Astrocyte of the spinal cord (primary cell): Measurements from ENCODE around the gene CPHXL.
A peak's percentile ranks its signal among the peaks of the same experiment; 100 is the strongest.

Experiments
- DNase-seq: peaks from one replicate; pipeline ENCODE4 v3.0.0; 2011; ENCODE audit warnings: low read depth, low spot score
- H3K4me3 ChIP-seq: 2 replicates; pipeline ENCODE4 v1.5.1; 2011; ENCODE audit warnings: low read depth, mild to moderate bottlenecking, low read length, moderate library complexity
- CTCF ChIP-seq: IDR thresholded peaks from 2 replicates; pipeline ENCODE4 v1.5.1; 2012; ENCODE audit warnings: low read depth, mild to moderate bottlenecking, low read length, inconsistent platforms
- in situ Hi-C: cut with HindIII; loops from 2 replicates; pipeline ENCODE4 v1.10.0; 2017; ENCODE audit warnings: low sequenced_read_pairs

Gene CPHXL

GRCh38 chr16:75726390-75726789, at the start of gene CPHXL:
TSS of gene CPHXL (minus strand) at chr16:75726490. CDS start at chr16:75726442, 48 bp downstream.
- no peak within 1 kb of the TSS for H3K4me3 ChIP-seq
- DNase-seq: no peak
- in situ Hi-C loops: no loop called here
- TF ChIP-seq CTCF: no peak

DNA sequence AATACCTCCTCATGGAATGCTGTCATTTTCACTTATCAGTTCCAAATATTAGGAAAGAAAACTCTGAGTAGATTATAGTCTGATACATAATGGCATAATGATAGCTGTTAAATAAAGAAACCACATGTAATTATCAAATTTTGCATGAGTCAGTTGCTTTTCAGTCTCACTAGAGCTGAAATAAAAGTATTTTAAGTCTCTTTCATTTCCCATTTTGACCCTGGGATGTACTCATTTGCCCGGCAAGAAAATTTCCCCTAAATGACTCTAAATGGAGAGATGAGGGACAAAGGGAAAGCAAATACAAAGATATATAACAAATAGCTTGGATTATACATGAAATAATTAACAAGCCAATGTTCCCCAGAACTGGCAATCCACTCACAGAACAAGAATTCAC, 47.9 kb upstream of the CPHXL start:
- DNase-seq: no peak
- no peak overlapping the region for H3K4me3 ChIP-seq
- in situ Hi-C loops: no loop called here
- TF ChIP-seq CTCF: no peak

- no peak overlapping the region for H3K4me3 ChIP-seq
- DNase-seq: no peak
- in situ Hi-C loops: no loop called here
- TF ChIP-seq CTCF: no peak
Observed at GRCh38 chr16:75770051-75770450, 43.8 kb upstream of the CPHXL start.

- peak; percentile 80 for TF ChIP-seq CTCF
- DNase-seq: peak; percentile 72
- no peak overlapping the region for H3K4me3 ChIP-seq
- in situ Hi-C loops: no loop called here
Observed at GRCh38 chr16:75764154-75764768, 38.0 kb upstream of the CPHXL start.

- no peak for TF ChIP-seq CTCF
- no peak for DNase-seq
- no peak overlapping the region for H3K4me3 ChIP-seq
- in situ Hi-C loops: no loop called here
Observed at GRCh38 chr16:75763204-75763603, 36.9 kb upstream of the CPHXL start.

- in situ Hi-C loops: no loop called here
- TF ChIP-seq CTCF: no peak
- no peak overlapping the region for H3K4me3 ChIP-seq
- no peak for DNase-seq
Observed at GRCh38 chr16:75762746-75763145, 36.5 kb upstream of the CPHXL start.
